Spleen (tissue), 7 donors: ENCODE data around the gene TMEM92.

Experiments
- CTCF ChIP-seq, 11 experiments: fragments of 200-600 bp in 7 of 11; fragments of 450-650 bp in 4 of 11; sonication (generic) in 4 of 11; IDR thresholded peaks in 8 of 11; conservative IDR thresholded peaks in 3 of 11; 1 replicate in 7 of 11; 2 replicates in 4 of 11; pipeline versions ENCODE4 v1.4.0 to v1.8.0; 2016 to 2021; ENCODE audit warnings: antibody characterized with exemption in 11 of 11, inconsistent platforms in 4 of 11, mild to moderate bottlenecking in 1 of 11
- POLR2A ChIP-seq, 3 donors: fragments of 450-650 bp; IDR thresholded peaks; one replicate each; pipeline ENCODE4 v1.5.1; 2017; ENCODE audit warnings: antibody characterized with exemption in 3 of 3, mild to moderate bottlenecking in 1 of 3
- POLR2AphosphoS5 ChIP-seq, 3 donors: sonication (generic); formaldehyde crosslinking; IDR thresholded peaks; one replicate each; pipeline ENCODE4 v1.5.1; 2017; ENCODE audit warnings: antibody characterized with exemption in 3 of 3
- donor health status: DM: no; HTN: no; CAD: no; lungs with moderate emphysema.
- donor health status: DM: no; HTN: no; CAD: no.
- donor health status: DM: no; HTN: no; CAD: no.

GRCh38 chr17:50303596-50303995 lies 29.3 kb downstream of the TMEM92 start:
- TF ChIP-seq CTCF (IDR thresholded peaks at IDR 0.05 in 8 of 11, conservative IDR thresholded peaks at IDR 0.05 in 3 of 11) (no peak), POLR2AphosphoS5 (IDR thresholded peaks at IDR 0.05) (no peak), POLR2A (IDR thresholded peaks at IDR 0.05) (no peak)
